ENCODE results near the gene KNOP1.
A peak's percentile ranks its signal among the peaks of the same experiment; 100 is the strongest.

KNOP1 gene

DNA sequence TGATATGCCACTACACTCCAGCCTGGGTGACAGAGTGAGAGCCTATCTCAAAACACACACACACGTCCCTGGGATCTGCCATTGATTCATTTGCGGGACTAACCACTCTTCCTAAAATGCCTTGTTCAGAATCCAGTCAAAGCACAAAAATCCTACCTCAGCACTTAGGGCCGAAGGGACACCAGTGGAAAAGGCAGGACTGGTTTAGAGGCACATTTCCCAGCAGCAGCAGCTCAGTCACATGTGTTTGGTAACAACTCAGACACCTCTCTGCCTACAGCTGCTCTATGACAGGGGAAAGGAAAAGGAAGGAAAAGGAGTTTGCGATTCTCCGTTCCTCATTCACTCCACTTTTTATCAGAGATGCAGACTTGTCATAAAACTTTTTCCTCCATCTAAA, 12.2 kb downstream of the KNOP1 start:
- DNase-seq, result no peak

DNA sequence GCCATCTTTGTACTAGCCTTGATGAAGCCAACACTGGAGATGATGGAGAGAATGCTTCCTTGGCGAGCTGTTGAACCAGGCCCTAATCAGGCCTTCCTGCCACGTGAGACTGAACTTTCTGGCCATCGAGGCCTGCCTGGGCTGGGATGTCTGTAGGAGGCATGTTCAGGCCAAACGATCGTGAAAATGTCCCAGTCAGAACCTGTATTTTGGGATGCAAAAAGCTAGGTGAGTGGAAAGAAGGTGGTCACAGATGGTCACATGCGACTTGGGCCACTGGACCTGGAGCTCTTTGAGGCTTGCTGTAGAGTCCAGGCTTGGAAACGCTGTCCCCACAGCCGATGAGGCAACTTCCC, 12.9 kb downstream of the KNOP1 start:
- DNase-seq, result no peak

GRCh38 chr16:19704321-19705145, 13.5 kb downstream of the KNOP1 start:
- no peak for DNase-seq

DNA sequence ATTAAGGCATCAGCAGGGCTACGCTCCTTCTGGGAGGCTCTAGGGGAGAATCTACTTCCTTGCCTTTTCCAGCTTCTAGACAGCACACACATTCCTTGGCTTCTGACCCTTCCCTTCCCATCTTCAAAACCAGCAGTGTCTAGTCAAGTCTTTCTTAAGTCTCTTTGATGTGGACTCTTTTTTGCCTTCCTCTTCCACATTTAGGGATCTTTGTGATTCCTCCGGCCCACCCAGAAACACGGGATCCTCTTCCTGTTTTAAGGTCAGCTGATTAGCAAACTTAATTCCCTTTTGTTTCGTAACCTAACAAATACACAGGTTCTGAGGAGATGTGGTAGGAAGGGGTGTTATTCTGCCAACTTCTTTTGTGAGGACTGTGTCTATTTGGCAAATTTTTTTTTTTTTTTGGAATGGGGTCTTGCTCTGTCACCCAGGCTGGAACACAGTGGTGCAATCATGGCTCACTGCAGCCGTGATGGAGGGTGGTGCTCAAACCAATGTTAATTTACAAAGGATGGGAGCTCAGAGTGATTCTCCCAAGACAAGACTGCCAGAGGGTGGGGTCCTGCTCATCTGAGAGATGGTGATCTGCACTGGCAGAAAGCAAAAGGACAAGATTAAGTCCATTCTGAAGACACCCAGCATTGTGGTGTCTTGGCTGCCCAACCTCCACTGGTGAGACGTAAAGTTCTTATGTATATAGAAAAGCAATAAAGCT, 14.7 kb downstream of the KNOP1 start:
- DNase-seq, result no peak

DNA sequence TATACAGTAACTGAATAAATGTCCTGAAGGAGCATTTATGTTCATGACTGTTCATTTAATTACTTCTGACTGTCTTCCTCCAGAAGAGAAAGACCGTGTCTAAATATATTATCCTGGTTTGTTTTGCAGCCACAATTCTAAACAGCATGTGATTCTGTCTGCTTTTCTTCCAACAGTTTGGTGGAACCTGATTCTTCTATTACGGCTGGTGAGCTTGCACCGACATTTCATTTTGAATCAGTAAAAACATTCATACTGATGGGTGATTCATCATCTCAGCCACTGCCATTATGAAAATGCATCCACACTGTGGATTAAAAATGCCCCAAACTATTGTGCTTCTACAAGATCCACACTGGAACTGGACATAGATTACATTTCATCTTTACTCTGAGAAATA, 16.9 kb downstream of the KNOP1 start:
- DNase-seq, result no peak

DNA sequence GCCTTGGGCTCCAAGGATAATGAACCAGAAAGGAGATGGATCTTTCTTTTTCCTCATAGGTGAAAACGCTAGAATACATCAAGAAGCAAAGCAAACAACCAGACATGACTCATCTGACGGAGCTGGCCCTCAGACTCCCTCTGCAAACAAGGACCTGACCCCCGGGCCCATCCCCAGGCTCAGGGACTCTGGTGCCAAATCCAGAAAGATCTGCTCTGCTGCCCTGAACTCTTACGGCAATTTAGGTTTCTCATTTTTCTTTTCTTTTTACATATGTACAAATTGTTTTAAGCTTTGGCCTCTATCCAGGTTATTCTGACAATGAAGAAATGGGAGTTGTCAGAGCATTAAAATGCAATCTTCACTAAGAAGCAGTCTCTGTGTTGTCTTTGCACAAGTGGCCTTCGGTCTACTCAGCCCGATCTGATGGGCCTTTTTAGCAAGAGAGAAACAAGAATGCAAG, 17.7 kb downstream of the KNOP1 start:
- DNase-seq, result no peak

GRCh38 chr16:19699472-19699871, 18.6 kb downstream of the KNOP1 start:
- DNase-seq, result no peak

DNA sequence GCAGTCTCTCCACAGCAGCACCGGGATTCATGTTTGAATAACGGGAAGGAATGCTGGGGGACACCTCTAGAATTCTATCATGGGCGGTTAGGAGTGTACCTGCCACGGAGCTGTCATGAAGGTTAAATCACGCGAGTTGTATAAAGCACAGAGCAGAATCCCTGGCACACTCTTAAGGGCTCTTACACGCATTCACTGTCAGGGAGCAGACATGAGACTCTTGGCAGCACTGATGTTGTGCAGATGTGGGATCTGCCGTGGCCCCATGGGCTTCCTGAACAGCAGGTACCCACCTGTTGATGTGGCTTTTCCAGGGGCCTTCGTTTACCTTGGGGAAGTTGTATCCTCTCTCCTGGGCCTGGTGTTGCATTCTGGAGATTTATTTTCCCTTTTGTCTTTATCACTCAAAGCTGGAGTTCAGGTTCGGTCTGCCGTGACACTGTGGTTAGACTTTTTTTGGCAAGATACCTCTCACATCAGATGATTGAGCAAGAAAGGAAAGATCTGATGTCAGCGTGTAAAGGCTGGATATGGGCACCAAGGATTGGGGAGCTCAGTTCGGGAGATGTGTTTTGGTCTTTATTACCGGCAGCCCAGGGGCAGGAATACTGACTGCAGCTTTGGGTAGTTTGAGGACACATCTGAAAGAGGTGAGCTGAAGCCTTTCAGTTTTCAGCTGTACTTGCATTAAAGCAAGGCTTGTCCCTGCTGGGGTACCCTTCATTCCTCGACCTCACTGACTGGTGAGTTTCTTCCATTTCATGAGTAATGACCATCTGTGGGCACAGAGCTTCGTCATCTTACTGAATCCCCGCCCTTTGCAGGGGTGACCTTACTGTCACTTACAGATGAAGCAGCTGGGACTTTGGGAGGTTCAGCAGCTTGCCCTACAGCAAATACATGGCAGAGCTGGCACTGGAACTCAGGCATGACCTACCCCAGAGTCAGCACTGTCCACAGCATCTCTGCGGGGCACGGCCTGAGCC, 19.3 kb downstream of the KNOP1 start:
- no peak for DNase-seq

DNA sequence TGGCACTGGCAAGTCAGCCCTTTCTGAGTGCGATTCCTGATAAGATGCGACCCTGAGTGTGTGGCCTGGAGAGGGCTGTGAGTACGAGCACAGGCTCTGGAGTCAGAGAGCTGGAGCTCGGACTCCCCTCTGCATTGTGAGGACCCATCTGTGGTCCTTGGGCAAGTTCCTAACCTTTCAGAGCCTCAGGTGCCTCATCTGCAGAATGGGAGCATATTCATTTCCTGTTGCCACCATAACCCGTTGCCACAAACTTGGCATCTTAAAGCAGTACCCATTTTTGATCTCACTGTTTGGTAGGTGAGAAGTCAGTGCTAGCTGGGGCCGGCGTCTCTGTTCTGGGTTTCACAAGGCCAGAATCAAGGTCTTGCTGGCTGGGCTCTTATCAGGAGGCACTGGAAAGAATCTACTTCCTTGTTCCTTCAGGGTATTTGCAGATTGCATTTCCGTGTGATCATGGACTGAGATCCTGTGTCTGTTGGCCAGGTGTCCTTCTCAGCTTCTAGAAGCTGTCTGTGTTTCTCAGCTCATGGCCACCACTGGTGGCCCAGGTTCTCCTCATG, 20.2 kb downstream of the KNOP1 start:
- DNase-seq, result no peak

DNA sequence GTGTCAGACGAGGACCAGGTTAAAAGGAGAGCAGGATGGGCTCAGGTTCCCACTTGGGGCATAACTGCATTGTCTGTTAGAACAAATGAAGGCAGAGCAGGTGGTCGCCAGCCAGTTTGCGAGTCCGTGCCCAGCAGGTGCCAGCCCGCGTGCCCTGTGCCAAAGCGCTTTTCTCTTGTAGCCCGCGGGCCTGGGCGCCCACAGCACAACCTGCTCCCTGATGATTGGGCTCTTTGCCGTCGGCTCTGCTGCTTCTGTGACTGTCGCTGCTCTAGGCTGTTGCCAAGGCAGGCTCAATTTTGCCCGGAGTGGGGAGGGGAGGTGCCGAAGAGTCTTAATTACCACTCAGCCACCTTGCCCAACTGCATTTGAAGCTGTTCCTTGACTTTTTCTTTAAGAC, 21.1 kb downstream of the KNOP1 start:
- no peak for DNase-seq

- peak; percentile 42 for DNase-seq
These were observed 21.7 kb downstream of the KNOP1 start for GRCh38 chr16:19696328-19696727.

DNA sequence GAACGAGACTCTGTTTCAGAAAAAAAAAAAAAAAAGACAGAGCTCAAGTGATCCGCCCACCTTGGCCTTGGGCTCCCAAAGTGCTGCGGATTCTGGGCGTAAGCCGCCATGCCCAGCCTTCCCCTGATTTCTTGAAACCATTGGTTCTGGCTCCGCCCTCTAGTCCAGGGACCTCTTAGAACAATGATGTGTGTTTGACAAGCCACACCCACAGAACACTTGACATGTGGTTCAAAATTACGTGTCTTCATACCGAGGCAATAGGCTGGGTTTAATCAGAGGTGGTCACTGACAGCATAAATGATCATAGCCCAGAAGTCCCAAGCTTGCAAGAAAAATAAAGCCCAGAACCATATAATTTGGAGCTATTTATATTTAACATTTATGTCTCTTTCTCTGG, 23.0 kb downstream of the KNOP1 start:
- no peak for DNase-seq

DNA sequence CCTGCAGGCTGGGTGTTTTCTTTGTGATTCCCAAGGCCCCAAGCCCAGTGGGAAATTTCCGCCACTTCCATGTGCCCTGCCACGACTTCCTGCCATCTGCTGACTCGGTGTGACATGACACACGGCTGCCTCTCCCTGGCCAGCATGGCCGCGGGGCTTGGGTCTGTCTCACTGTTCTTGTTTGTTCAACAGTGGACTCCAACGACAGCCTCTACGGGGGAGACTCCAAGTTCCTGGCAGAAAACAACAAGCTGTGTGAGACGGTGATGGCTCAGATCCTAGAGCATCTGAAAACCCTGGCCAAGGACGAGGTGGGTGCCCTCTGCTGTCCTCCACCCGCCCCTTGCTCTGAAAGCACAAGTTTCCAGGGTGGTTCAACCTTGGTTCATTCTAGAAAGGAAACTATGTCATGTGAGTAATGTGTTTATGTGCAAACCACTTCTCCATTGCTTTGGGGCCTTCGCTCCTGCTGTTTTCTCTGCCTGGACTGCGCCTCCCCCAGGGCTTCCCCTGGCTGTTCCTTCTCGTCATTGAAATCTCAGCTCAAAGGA, 26.8 kb downstream of the KNOP1 start:
- DNase-seq, result no peak

DNA sequence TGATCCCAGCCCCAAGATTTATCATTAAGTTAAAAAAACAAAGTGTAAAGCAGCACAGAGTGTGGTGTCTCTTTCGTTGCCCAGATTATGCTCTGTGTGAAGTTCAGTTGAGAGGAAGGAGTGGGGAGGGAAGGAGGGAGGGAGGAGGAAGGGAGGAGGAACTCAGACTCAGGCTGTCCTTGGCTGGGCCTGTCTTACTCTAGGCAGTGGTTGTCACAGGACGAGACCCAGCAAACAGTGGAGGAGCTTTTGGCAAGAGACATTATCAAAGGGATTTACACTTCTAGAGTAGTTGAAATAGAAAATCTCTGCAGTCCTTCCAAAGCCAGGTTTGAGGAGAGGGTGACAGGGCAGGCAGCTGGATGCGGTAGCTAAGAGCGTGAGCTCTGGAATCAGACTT, 27.8 kb downstream of the KNOP1 start:
- DNase-seq, result no peak

GRCh38 chr16:19689342-19689741, 28.7 kb downstream of the KNOP1 start:
- no peak for DNase-seq

DNA sequence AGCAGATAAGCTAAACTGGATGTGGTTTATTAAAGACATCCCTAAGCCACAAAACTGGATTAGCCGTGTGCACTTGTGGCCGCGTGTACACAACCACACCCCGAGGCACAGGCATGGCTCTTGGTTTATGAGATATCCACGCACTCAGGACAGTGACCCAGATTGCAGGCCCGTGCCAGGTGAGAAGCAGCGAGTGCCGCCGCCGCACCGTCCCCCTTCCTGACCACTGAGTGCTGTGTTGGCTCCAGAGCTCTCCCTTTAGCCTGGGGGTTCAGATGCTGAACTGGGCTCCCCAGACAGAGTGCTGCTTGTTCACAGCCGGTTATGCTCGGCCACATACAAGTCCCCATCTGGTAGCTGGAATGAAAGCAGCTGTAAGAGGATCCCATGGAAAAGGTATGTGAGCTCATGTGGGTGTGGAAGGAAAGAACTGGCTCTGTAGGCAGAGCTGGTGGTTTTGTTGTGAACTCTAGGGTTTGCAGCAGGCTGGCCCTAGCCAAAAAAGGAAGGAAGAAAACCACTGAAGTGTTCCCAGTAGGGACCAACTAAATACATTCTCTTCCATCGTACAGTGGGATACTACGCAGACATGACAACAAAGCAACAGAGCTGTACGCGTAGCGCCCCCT, 29.5 kb downstream of the KNOP1 start:
- DNase-seq, result no peak

DNA sequence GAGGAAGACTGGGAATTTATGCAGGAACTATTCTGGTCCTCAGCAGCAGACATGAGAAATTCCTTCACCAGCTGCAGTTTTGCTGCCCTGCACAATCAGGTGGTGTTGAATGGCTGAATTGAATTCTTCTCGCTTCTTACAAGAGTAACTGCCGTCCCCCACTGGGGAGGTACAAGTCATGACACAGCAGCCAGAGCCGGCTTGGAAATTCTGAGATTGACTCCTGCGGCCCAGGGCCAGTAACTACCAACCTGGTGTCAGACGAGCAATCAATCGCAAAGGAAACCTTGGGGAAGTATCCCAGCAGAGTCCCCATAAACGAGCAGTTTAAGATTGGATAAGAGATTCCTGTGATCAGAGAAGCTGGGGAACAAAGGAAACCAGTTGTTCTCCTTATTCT, 30.7 kb downstream of the KNOP1 start:
- DNase-seq, result no peak

GRCh38 chr16:19685176-19685575, 32.9 kb downstream of the KNOP1 start:
- DNase-seq, result no peak

DNA sequence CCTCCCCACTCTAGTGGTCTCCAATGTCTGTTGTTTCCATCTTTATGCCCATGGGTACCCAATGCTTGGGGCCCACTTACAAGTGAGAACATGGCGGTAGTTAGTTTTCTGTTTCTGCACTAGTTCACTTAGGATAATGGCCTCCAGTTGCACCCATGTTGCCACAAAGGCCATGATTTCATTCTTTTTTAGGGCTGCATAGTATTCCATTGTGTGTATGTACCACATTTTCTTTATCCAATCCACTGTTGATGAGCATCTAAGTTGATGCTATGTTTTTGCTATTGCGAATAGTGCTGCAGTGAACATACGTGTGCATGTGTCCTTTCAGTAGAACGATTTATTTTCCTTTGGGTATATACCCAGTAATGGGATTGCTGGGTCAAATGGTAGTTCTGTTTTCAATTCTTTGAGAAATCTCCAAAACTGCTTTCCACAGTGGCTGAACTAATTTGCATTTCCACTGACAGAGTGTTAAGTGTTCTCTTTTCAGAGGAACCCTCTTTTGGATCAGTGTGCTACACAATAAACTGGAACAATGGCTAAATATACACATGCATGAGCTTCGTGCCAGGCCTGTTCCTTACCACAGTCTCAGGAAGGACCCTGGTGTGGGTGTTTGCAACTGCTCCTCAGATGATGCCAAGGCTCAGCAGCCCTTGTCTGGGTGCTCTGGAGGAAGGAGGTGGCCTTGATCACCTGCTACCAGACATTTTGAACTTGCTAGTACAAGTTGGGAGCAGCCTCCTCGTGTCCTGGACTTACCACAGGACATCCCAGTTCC, 34.4 kb downstream of the KNOP1 start:
- DNase-seq, result no peak

GRCh38 chr16:19681637-19682036, 36.4 kb downstream of the KNOP1 start:
- DNase-seq, result no peak

GRCh38 chr16:19680881-19681340, 37.1 kb downstream of the KNOP1 start:
- DNase-seq, result no peak

All from NCI-H446 treated with DMSO at 0.1 percent for 48 hours (cell line).